Measurements from ENCODE around the gene CCT6B.
"Not testable (repeated sequence)": the region's sequence is repeated elsewhere in the genome, so short reads cannot be mapped to it uniquely, and the experiment has no call there.

CCT6B gene

GRCh38 chr17:34980681-34981537, 19.6 kb upstream of the CCT6B start:
- DNase-seq (ENCODE audit: low spot score): peak; percentile 70

- peak; percentile 92 for DNase-seq (ENCODE audit: low spot score)
These were observed 19.1 kb upstream of the CCT6B start, which contains the start of gene LIG3 for GRCh38 chr17:34980353-34980680. Gene LIG3, plus strand, starts transcription at chr17:34980512. Its CDS starts 2,494 bp downstream, at chr17:34983006.

GRCh38 chr17:34979650-34980352, 18.5 kb upstream of the CCT6B start:
- DNase-seq (ENCODE audit: low spot score): no peak

- DNase-seq (ENCODE audit: low spot score): no peak
These were observed 17.9 kb upstream of the CCT6B start for GRCh38 chr17:34979153-34979552.

- DNase-seq (ENCODE audit: low spot score): no peak
These were observed 13.8 kb upstream of the CCT6B start for GRCh38 chr17:34974794-34975785.

- no peak for DNase-seq (ENCODE audit: low spot score)
These were observed 12.9 kb upstream of the CCT6B start for GRCh38 chr17:34974179-34974578.

GRCh38 chr17:34958438-34958837, 2.8 kb downstream of the CCT6B start:
- no peak for DNase-seq (ENCODE audit: low spot score)

- DNase-seq (ENCODE audit: low spot score): not testable (repeated sequence)
These were observed 10.5 kb downstream of the CCT6B start for GRCh38 chr17:34950780-34951179.

- no peak for DNase-seq (ENCODE audit: low spot score)
These were observed 31.0 kb downstream of the CCT6B start for GRCh38 chr17:34930283-34930682.

- DNase-seq (ENCODE audit: low spot score): no peak
These were observed 34.6 kb downstream of the CCT6B start for GRCh38 chr17:34926661-34927060.

- no peak for DNase-seq (ENCODE audit: low spot score)
These were observed 40.6 kb downstream of the CCT6B start for GRCh38 chr17:34920676-34921075.

GRCh38 chr17:34917381-34917780, 43.9 kb downstream of the CCT6B start:
- DNase-seq (ENCODE audit: low spot score): no peak

GRCh38 chr17:34916120-34916519, 45.1 kb downstream of the CCT6B start:
- no peak for DNase-seq (ENCODE audit: low spot score)

GRCh38 chr17:34913001-34913400, 48.3 kb downstream of the CCT6B start:
- no peak for DNase-seq (ENCODE audit: low spot score)

- DNase-seq (ENCODE audit: low spot score): no peak
These were observed 52.2 kb downstream of the CCT6B start for GRCh38 chr17:34909040-34909439.

GRCh38 chr17:34902831-34903547, 58.3 kb downstream of the CCT6B start:
- DNase-seq (ENCODE audit: low spot score): no peak

GRCh38 chr17:34899643-34900291, 61.5 kb downstream of the CCT6B start:
- no peak for DNase-seq (ENCODE audit: low spot score)

GRCh38 chr17:34895383-34895782, 65.9 kb downstream of the CCT6B start:
- no peak for DNase-seq (ENCODE audit: low spot score)

GRCh38 chr17:34894964-34895363, 66.3 kb downstream of the CCT6B start:
- no peak for DNase-seq (ENCODE audit: low spot score)

GRCh38 chr17:34892461-34893249, 68.6 kb downstream of the CCT6B start:
- DNase-seq (ENCODE audit: low spot score): no peak
